ENCODE measurements around the gene CABLES1.
"Not testable (repeated sequence)": the region's sequence is repeated elsewhere in the genome, so short reads cannot be mapped to it uniquely, and the experiment has no call there.

The CABLES1 gene, protein sequence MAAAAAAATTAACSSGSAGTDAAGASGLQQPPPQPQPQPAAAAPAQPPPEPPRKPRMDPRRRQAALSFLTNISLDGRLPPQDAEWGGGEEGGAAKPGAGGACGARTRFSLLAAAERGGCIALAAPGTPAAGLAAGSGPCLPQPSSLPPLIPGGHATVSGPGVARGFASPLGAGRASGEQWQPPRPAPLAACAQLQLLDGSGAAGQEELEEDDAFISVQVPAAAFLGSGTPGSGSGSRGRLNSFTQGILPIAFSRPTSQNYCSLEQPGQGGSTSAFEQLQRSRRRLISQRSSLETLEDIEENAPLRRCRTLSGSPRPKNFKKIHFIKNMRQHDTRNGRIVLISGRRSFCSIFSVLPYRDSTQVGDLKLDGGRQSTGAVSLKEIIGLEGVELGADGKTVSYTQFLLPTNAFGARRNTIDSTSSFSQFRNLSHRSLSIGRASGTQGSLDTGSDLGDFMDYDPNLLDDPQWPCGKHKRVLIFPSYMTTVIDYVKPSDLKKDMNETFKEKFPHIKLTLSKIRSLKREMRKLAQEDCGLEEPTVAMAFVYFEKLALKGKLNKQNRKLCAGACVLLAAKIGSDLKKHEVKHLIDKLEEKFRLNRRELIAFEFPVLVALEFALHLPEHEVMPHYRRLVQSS

DNA sequence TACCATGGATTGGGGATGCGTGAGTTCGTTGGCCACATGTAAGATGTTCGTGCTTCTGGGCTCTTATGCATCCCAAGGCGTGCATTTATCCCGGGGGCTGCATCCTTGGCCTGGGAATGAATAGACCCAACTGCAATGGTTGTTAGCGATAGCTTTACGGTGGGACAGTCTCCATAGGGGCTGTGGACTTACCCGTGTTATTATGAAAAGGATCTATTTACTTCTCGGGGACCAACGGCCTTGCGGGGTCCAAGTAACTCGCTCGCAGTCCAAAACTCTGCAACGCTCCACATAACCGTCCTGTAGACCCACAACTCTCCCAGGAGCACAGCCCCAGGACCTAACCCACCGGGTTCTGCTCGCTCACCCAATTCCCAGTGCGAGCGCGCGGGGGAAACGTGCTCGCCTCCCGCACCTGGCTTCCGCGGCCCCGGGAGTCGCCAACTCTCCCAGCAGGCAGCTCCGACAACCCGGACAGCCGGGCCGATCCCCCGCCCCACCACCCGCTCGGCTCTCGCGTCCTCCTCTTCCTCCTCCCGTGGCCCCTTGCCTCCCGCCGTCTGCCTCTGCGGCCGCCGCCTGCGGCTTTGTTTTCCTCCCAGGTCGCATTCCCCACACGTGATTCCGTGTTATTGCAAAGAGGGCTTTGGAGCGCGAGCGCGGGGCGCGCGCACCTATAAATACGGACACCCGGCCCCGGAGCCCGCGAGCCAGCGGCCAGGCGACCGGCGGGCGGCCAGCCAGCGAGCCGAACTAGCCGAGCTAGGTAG is at the start of gene CABLES1:
Gene CABLES1, plus strand, starts transcription at position 706 of the 770 bp plus-strand sequence. CDS start 278 bp downstream, outside the sequence.
- no peak for DNase-seq (ENCODE audit: low spot score)

DNA sequence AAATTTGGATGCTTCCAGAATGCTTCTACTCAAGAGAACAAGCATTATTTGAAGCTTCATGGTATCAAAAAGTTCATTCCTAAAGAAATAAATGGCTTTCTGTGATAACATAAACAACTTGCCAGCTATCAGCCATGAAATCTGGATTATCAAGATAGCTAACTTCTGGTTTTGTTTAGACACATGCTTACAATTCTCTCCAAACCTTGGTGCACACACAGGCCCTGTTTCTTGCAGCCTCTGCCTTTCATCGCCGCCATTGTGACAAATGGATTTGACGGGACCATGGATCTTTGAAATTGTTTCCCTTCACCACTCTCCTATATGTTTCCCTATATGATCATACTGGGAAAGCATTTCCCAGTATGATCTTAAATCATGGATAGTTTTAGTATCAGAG is 47.9 kb upstream of the CABLES1 start:
- no peak for DNase-seq (ENCODE audit: low spot score)

DNA sequence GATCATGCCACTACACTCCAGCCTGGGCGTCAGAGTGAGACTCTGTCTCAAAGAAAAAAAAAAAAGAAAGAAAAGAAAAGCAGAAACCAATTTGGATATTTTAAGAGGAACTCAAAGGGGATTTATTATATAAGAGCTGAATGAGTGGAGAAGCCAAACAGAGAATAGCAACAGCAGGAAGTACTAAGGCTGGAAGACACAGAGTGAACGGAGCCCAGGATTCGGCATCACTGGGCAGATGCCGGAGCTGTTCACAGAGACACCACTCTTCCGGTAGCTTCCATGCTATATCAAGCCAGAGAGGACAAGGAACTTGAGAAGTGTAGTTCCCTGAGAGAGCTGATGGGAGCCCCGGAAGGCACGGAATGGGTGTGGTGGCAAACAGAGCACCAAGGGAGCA is 47.0 kb upstream of the CABLES1 start:
- no peak for DNase-seq (ENCODE audit: low spot score)

DNA sequence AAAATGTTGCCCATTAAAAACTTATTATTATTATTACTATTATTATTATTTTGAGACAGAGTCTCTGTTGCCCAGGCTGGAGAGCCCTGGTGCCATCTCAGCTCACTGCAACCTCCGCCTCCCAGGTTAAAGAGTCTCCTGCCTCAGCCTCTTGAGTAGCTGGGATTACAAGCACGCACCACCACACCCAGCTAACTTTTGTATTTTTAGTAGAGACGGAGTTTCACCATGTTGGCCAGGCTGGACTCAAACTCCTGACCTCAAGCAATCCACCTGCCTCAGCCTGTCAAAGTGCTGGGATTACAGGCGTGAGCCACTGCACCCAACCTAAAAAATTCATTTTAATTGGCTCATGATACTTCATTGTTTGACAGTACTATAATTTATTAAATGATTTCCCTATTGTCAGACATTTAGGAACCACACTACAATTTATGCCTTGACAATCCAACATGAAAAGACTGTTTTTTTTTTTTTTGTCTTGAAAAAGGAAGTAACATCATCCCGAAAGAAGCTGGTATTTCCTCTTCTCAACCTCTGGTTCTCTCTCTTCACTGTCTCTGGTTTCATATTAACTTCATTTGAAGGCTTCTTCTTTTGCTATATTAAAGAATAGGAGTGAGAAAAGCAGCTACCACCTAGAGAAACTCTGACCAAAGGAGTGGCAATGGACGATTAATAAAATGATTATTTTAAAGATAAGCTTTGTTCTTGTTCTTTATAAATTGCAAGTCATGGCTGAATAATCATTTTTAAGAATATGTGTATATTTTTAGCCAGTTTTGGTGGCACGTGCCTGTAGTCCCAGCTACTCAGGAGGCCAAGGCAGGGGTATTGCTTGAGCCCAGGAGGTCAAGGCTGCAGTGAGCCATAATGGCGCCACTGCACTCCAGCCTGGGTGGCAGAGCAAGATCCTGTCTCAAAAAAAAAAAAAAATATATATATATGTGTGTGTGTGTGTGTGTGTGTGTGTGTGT is 44.0 kb upstream of the CABLES1 start:
- DNase-seq (ENCODE audit: low spot score), result not testable (repeated sequence)

DNA sequence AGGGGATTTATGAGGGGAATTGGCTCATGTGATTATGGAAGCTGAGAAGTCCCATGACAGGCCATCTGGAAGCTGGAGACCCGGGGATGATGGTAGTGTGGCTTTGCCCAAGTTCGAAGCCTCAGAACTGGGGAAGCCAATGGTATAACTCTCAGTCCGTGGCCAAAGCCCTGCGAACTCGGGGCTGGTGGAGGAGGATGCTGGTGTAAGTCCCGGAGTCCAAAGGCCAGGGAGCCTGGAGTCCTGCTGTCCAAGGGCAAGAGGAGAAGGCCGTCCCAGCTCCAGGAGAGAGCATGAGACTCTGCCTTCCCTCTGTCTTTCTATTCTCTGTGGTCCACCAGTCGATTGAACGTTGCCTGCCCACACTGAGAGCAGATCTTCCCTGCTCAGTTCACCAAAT is 43.2 kb upstream of the CABLES1 start:
- no peak for DNase-seq (ENCODE audit: low spot score)

DNA sequence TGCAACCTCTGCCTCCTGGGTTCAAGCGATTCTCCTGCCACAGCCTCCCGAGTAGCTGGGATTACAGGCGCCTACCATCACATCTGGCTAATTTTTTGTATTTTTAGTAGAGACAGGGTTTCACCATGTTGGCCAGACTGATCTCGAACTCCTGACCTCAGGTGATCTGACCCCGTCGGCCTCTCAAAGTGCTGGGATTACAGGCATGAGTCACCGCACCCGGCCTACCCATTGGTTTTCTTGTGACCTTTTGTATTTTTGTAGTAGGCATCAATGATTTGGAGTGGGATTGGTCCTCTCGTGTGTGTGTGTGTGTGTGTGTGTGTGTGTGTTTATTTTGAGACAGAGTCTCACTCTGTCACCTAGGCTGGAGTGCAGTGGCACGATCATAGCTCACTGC is 42.2 kb upstream of the CABLES1 start:
- DNase-seq (ENCODE audit: low spot score), result not testable (repeated sequence)

DNA sequence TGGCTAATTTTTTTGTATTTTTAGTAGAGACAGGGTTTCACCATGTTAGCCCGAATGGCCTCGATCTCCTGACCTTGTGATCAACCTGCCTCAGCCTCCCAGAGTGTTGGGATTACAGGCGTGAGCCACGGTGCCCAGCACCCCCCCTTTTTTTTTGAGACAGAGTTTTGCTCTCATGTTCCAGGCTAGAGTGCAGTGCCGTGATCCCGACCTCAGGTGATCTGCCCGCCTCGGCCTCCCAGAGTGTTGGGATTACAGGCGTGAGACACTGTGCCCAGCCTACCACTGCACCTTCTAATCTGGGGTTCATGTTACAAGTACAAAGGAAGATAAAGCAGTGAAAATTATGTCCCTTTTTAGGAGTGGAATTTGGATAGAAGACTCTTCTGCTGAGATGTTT is 41.5 kb upstream of the CABLES1 start:
- DNase-seq (ENCODE audit: low spot score), result no peak

DNA sequence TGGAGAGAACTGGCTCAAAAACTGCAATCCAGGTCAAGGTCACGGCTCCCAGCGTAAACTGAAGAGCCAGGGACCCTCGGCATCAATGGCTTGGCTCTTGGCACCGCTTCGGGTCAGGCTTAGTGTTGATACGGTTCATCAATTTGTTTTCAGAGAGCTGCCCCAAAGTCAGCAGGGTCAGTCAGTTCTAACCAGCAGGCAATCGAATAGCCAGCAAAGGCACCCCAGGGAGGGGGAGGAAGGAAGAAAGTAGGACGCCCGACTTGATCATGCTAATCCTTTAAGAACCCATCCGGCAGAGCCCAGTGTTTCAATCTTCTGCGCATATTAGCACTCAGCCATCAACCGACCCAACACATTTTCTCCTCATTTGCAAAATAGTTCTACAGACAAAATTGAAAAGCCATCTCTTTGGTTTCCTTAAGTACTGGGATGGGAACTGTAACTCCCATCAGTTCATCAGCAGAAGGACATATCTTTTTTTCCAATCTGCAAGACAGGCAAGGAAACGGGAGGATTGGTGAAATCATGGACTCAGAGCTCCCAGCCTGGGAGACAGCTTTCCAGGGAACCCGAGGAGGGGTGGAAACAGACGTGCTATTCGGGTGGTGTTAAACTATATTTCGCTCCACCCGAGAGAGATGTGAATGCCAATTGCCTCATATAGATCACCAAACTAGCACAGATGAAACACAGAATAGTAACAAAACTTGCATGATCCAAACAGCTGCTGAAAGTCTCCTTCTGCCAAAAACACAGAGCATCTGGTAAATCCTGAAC is 40.7 kb upstream of the CABLES1 start:
- DNase-seq (ENCODE audit: low spot score), result no peak

DNA sequence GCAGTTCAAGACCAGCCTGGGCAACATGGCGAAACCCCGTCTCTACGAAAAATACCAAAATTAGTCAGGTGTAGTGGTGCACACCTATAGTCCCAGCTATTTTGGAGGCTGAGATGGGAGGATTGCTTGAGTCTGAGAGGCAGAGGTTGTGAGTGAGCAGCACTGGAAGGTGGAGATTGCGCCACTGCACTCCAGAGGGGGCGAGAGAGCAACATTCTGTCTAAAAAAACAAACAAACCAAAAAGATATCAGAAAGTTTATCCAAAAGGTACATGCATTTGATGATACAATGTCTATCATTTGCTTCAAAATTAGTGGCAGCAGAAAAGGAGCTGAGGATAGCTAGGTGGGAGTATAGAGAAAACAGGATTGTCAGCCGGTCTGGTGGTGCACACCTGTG is 39.8 kb upstream of the CABLES1 start:
- DNase-seq (ENCODE audit: low spot score), result no peak

DNA sequence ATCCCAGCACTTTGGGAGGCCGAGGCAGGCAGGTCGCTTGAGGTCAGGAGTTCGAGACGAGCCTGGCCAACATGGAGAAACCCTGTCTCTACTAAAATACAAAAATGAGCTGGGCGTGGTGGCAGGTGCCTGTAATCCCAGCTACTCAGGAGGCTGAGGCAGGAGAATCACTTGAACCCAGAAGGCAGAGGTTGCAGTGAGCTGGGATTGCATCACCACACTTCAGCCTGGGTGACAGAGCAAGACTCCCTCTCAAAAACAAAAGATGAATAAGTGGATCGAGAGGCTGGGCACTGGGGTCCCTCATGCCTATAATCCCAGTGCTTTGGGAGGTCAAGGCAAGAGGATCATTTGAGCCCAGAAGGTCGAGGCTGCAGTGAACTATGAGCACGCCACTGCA is 38.3 kb upstream of the CABLES1 start:
- not testable (repeated sequence) for DNase-seq (ENCODE audit: low spot score)

DNA sequence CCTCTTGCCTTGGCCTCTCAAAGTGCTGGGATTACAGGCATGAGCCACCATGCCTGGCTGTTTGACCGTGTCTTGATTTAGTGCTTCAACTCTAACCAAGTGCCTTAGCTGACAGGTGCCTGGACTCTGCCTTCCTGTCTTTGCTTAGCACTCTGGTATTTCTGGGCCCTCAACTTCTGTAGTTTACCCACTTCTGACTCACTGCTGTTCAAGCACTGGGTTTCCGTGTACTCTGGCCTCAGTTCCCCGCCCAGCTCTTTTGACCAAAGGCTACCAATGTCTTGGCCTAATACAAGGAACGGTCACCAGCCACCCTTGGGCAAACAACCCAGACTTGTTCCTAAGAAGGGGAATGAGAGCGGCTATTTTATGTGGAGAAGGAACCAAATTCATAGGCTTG is 35.7 kb upstream of the CABLES1 start:
- DNase-seq (ENCODE audit: low spot score), result no peak

DNA sequence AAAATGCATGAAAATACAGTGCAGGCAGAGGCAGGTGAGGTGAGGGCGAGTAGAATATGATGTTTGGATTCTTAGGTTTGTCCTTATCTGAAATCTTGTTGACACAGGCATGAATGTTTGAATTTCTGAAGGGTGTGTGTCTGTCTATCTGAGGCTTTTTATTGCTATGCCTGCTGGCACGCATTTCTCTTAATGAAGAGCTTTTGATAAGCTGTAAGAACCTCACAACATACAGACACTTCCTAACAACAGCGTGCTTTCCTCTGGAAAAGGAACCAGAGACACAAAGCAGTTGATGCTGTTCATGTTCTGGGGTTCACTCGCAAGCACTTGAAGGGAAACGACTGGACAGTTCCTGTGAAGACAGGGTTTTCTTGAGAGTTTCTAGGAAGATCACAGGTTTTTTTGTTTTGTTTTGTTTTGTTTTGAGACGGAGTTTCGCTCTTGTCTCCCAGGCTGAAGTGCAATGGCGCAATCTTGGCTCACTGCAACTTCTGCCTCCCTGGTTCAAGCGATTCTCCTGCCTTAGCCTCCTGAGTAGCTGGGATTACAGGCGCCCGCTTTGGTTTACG is 33.3 kb upstream of the CABLES1 start:
- no peak for DNase-seq (ENCODE audit: low spot score)

DNA sequence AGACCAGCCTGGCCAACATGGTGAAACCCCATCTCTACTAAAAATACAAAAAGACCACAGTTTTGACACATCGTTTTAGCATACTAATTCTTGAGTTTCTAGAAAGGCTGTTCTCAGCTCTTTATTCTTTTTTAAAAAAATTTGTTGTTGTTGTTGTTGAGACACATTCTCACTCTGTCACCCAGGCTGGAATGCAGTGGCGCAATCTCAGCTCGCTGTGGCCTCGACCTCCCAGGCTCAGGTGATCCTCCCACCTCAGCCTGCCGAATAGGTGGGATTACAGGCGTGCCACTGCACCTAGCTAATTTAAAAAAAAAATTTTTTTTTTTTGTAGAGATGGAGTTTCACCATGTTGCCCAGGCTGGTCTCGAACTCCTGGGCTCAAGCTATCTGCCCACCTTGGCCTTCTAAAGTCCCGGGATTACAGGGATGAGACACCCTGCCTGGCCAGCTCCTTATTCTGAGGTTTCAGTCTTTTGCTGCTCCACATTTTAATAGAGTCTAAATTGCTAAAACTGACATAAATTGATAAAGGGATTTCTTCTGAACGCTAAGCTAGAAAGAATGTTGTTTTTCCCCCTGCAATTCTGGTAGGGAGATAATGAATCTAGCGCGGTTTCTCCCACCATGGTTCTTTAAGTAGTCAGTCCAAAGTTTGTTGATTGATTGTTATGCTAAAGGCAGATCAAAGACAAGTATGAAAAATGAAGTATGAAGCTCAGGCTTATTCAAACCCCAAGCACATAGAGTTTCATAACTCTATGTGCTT is 32.6 kb upstream of the CABLES1 start:
- DNase-seq (ENCODE audit: low spot score), result no peak

DNA sequence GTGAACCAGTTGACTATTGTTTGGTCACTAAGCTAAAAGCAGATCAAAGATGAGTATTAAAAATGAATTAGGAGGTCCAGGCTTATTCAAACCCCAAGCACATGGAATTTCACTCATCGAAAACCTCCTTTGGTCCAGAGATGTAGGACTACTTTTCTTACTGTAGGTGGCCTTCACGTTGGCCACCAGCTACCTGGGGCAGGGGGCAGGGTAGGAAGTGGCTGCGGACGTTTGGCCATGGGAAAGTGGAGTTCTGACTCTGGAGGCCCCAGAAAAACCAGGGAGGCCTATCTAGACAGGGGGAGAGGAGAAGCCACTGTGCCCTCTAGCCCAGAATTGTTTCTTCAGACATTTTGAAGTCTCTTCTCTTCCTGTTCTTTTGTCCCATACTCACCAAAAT is 31.8 kb upstream of the CABLES1 start:
- no peak for DNase-seq (ENCODE audit: low spot score)

DNA sequence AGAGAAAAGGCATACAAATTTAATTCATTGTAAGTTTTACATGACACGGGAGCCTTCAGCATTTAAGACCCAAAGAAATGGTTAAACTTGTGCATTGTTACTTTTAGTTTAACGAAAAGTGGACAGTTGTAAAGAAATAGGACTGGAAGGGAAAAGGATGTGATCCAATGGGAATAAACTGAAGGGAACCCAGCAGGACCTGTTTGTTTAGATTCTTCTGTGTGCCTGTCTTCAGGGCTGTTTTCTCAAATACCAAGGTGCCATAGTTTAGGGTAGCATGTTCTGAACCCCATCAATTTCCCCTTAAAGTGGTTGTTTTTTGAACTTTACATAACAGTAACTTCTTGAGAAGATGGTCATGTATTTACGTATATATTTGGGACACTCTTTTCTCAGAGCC is 30.3 kb upstream of the CABLES1 start:
- no peak for DNase-seq (ENCODE audit: low spot score)

DNA sequence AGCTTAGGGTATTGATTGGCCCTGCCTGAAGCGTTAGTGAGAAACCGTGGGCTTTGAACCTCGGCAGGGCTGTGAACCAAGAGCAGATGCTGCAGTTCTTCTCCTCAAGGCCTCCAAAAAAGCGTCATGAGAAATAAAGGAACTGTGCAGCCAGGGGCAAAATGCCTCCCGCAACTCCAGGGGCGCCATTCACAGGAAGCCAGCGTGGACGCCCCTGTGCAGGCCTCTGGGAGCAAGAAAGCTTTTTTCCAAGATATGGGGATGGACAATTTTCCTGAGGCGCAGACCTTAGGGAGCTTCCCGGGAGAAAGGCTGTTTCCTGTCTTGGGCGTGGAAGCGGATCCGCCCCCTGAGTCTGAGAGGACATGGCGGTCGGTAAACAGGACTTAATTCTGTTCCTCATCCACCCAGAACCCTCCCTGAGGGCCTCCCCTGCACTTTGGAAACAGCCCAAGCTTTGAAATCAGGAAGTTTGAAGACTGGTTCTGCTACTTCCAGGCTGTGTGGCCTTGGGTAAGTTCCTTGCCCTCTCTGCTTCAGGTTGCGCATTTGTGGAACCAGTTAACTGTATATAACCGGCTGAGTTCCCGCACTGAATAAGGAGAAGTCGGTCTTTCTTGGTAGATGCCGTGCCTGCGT is 29.6 kb upstream of the CABLES1 start:
- DNase-seq (ENCODE audit: low spot score), result no peak

DNA sequence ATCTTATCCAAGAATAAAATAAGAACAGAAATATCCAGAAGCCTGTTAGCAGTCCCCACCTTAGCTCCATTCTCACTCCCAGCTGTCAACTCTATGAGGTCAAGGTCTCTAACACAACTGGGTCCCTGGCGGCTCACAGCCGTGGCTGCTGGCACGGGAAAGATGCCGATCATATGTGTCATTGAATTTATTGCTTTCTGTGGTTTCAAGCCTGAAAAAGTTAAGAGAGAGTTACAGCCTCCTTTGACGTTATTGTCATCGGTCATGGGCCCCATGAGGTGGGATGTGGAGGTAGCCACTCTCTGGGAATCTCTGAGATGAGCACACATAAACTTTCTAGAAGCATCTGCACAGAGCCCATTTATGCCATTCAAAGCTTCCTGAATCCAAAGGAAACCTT is 28.7 kb upstream of the CABLES1 start:
- DNase-seq (ENCODE audit: low spot score), result no peak

DNA sequence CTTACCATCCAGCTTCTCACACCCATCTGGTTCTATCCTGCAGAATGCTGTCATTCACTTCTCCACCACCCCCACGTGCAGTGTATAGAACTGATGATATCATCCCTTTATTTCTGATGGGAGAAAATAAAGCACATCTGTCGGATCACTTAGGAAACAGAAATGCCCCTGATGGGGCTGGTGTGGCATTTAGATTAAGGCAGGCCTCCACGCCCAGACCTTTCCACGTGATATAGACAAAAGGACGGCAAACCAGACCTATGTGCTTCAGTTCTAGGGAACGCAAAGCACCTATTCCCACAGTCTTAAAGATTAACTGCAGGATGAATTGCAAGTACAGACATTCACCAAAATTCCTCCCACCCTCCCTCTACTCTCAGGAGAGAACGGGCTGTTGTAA is 27.6 kb upstream of the CABLES1 start:
- DNase-seq (ENCODE audit: low spot score), result no peak

DNA sequence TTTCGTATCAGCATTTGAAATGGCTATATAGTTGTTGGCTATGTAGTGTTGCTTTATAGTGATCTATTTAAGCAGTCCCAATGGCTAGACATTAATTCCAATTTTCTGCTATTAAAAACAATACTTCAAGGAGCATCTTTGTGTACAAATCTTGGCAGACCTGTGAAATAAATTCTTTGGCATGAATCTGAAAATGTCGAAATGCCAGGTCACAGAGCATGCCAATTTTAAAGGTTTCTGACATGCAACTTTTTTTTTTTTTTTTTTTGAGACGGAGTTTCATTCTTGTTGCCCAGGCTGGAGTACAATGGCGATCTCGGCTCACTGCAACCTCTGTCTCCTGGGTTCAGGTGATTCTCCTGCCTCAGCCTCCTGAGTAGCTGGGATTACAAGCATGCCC is 26.8 kb upstream of the CABLES1 start:
- DNase-seq (ENCODE audit: low spot score), result no peak

All from hematopoietic multipotent progenitor cell treated with erythropoietin and hydrocortisone succinate and interleukin-3 and kit ligand, for 17 days (in vitro differentiated cells).